Mucosa of rectum (tissue), 2 donors: Measurements from ENCODE around the gene ZNF497.

Experiments used
- H3K27ac ChIP-seq, 2 donors: one replicate each; pipeline ENCODE4 v1.7.0; 2013; ENCODE audit warnings: inconsistent platforms in 2 of 2, low read depth in 2 of 2, low read length in 2 of 2
- H3K27me3 ChIP-seq, 2 donors: one replicate each; pipeline ENCODE4 v1.7.0; 2013; ENCODE audit warnings: low read length in 2 of 2; ENCODE audit not compliant: control insufficient read depth in 2 of 2, insufficient read depth in 2 of 2
- H3K36me3 ChIP-seq, 2 donors: one replicate each; pipeline ENCODE4 v1.7.0; 2013; ENCODE audit warnings: low read length in 2 of 2; ENCODE audit not compliant: control insufficient read depth in 2 of 2, insufficient read depth in 2 of 2
- H3K4me1 ChIP-seq, 2 donors: one replicate each; pipeline ENCODE4 v1.7.0; 2013; ENCODE audit warnings: low read length in 2 of 2, mild to moderate bottlenecking in 1 of 2; ENCODE audit not compliant: control insufficient read depth in 2 of 2, insufficient read depth in 2 of 2
- H3K4me3 ChIP-seq, 2 donors: one replicate each; pipeline ENCODE4 v1.7.0; 2013; ENCODE audit warnings: low read length in 2 of 2
- H3K9ac ChIP-seq, 2 donors: one replicate each; pipeline ENCODE4 v1.7.0; 2013; ENCODE audit warnings: low read length in 2 of 2, low read depth in 1 of 2, mild to moderate bottlenecking in 1 of 2
- H3K9me3 ChIP-seq, 2 donors: one replicate each; pipeline ENCODE4 v1.7.0; 2013; ENCODE audit warnings: low read length in 2 of 2; ENCODE audit not compliant: control insufficient read depth in 2 of 2
- donor health status: healthy.
- donor health status: Normal muscosa, but diverticular disease.

Gene ZNF497

GRCh38 chr19:58367698-58368454 is 5.3 kb upstream of the ZNF497 start:
- Histone ChIP-seq H3K4me1 (no peaks in the 10 kb centered on the region), H3K4me3 (no peak overlapping the region), H3K36me3 (peaks cover 0 to 3% of the 10 kb centered on the region in 2 donors), H3K27me3 (no peaks in the 10 kb centered on the region), H3K9ac (no peak overlapping the region), H3K9me3 (no peaks in the 10 kb centered on the region), H3K27ac (no peak overlapping the region)

- Histone ChIP-seq H3K36me3 (peaks cover 0 to 3% of the 10 kb centered on the region in 2 donors), H3K4me1 (peaks cover under 1 to 3% of the 10 kb centered on the region in 2 donors), H3K27me3 (no peaks in the 10 kb centered on the region), H3K9me3 (no peaks in the 10 kb centered on the region), H3K27ac (no peak overlapping the region), H3K9ac (no peak overlapping the region), H3K4me3 (no peak overlapping the region)
Measured at GRCh38 chr19:58366585-58367430, 4.3 kb upstream of the ZNF497 start.

GRCh38 chr19:58364146-58364545 is 1.6 kb upstream of the ZNF497 start:
- Histone ChIP-seq H3K9me3 (no peaks in the 10 kb centered on the region), H3K27me3 (no peaks in the 10 kb centered on the region), H3K27ac (no peak overlapping the region), H3K4me1 (peaks cover 3 to 8% of the 10 kb centered on the region in 2 donors), H3K4me3 (no peak overlapping the region), H3K9ac (no peak overlapping the region), H3K36me3 (no peaks in the 10 kb centered on the region)

- H3K4me3 ChIP-seq = peak overlapping the region; percentile 80 to 97
- H3K4me1 ChIP-seq = peaks cover 5 to 8% of the 10 kb centered on the region in 2 donors
- H3K9ac ChIP-seq = peak overlapping the region; percentile 93 to 98
- no peaks in the 10 kb centered on the region for H3K27me3 ChIP-seq
- no peaks in the 10 kb centered on the region for H3K36me3 ChIP-seq
- peak overlapping the region; percentile 91 to 97 for H3K27ac ChIP-seq
- H3K9me3 ChIP-seq = no peaks in the 10 kb centered on the region
Measured at GRCh38 chr19:58361900-58362271, 665 bp downstream of the ZNF497 start.

GRCh38 chr19:58357481-58358145 is 4.9 kb downstream of the ZNF497 start:
- H3K36me3 ChIP-seq = no peaks in the 10 kb centered on the region
- H3K27ac ChIP-seq = no peak overlapping the region
- peaks cover 8% of the 10 kb centered on the region in 2 donors for H3K4me1 ChIP-seq
- no peaks in the 10 kb centered on the region for H3K27me3 ChIP-seq
- H3K9ac ChIP-seq = no peak overlapping the region
- H3K9me3 ChIP-seq = no peaks in the 10 kb centered on the region
- no peak overlapping the region for H3K4me3 ChIP-seq

- H3K4me1 ChIP-seq = peaks cover 6 to 8% of the 10 kb centered on the region in 2 donors
- H3K4me3 ChIP-seq = peak overlapping the region; percentile 23 to 50
Measured at GRCh38 chr19:58356766-58357480, 5.6 kb downstream of the ZNF497 start.

GRCh38 chr19:58355908-58356765 is 6.4 kb downstream of the ZNF497 start:
- peak overlapping the region; percentile 27 to 50 for H3K4me3 ChIP-seq
- H3K9ac ChIP-seq = peak overlapping the region in 1 of 2 donors; percentile 24
- no peaks in the 10 kb centered on the region for H3K9me3 ChIP-seq
- H3K4me1 ChIP-seq = peaks cover 0 to 5% of the 10 kb centered on the region in 2 donors
- H3K36me3 ChIP-seq = no peaks in the 10 kb centered on the region
- H3K27me3 ChIP-seq = no peaks in the 10 kb centered on the region
- H3K27ac ChIP-seq = no peak overlapping the region

More at GRCh38 chr19:58356766-58357480, 5.6 kb downstream of the ZNF497 start:
- Histone ChIP-seq H3K9me3 (no peaks in the 10 kb centered on the region), H3K27ac (no peak overlapping the region), H3K27me3 (no peaks in the 10 kb centered on the region), H3K9ac (no peak overlapping the region), H3K36me3 (no peaks in the 10 kb centered on the region)

GRCh38 chr19:58355215-58355796 is 7.2 kb downstream of the ZNF497 start:
- H3K4me1 ChIP-seq = peaks cover 0 to 5% of the 10 kb centered on the region in 2 donors
- H3K27me3 ChIP-seq = no peaks in the 10 kb centered on the region
- no peaks in the 10 kb centered on the region for H3K36me3 ChIP-seq
- no peak overlapping the region for H3K4me3 ChIP-seq
- no peak overlapping the region for H3K27ac ChIP-seq
- H3K9me3 ChIP-seq = no peaks in the 10 kb centered on the region
- H3K9ac ChIP-seq = no peak overlapping the region
